B cell (primary cell): ENCODE data around the gene ACVR1. TPM values are rescaled to one million over a fixed set of nuclear protein-coding genes. Genes with fewer than 3 reads are reported as not detected.

Experiments used
- ATAC-seq: fragments of 200-7000 bp; cut with Tn5 transposase; one replicate; pipeline ENCODE4 v1.10.0; 2021; ENCODE audit warnings: low read depth, mild to moderate bottlenecking, moderate number of reproducible peaks, moderate library complexity
- CTCF ChIA-PET: fragments of 350-600 bp; sonication (Branson Sonifier 250); formaldehyde crosslinking; loops from one replicate; lab custom pipeline; 2021; ENCODE audit warnings: antibody characterized with exemption, inconsistent platforms; lab: Charles Lee
- POLR2A ChIA-PET: fragments of 350-600 bp; sonication (Branson Sonifier 250); formaldehyde crosslinking; loops from one replicate; lab custom pipeline; 2021; ENCODE audit warnings: antibody characterized with exemption; lab: Charles Lee
- DNase-seq: peaks from one replicate; pipeline ENCODE4 v3.0.0; 2013
- H2AFZ ChIP-seq: 2 replicates; pipeline ENCODE4 v1.6.1; 2012; ENCODE audit warnings: mild to moderate bottlenecking, low read depth, low read length; ENCODE audit not compliant: insufficient read depth, poor library complexity, severe bottlenecking
- H3K27ac ChIP-seq, 2 donors: 1 replicate in 1 of 2; 2 replicates in 1 of 2; pipeline ENCODE4 v1.5.1; 2012 to 2013; ENCODE audit warnings: low read length in 2 of 2, mild to moderate bottlenecking in 2 of 2, moderate library complexity in 1 of 2
- H3K27me3 ChIP-seq, 4 experiments: fragments of 200-600 bp in 1 of 4; sonication (generic) in 1 of 4; replicated peaks in 1 of 4; 1 replicate in 2 of 4; 2 replicates in 2 of 4; pipeline versions ENCODE4 v1.6.1 to v1.7.0; 2013 to 2016; ENCODE audit warnings: low read length in 3 of 4, mild to moderate bottlenecking in 2 of 4, mixed read lengths in 1 of 4, moderate library complexity in 1 of 4; ENCODE audit not compliant: insufficient read depth in 4 of 4, control insufficient read depth in 3 of 4; ENCODE audit errors: control extremely low read depth in 1 of 4
- H3K36me3 ChIP-seq, 2 experiments: replicated peaks in 1 of 2; 1 replicate in 1 of 2; 2 replicates in 1 of 2; pipeline versions ENCODE4 v1.6.1 to v1.7.1; 2013; ENCODE audit warnings: low read length in 1 of 2; ENCODE audit not compliant: insufficient read depth in 2 of 2, control insufficient read depth in 1 of 2; ENCODE audit errors: control extremely low read depth in 1 of 2, extremely low read depth in 1 of 2
- H3K4me1 ChIP-seq, 2 donors: fragments of 200-600 bp in 1 of 2; sonication (generic) in 1 of 2; 1 replicate in 1 of 2; 2 replicates in 1 of 2; pipeline versions ENCODE4 v1.5.1 to v1.6.1; 2013 to 2017; ENCODE audit warnings: low read length in 2 of 2; ENCODE audit not compliant: control insufficient read depth in 2 of 2, insufficient read depth in 2 of 2
- H3K4me2 ChIP-seq: replicated peaks from 2 replicates; pipeline ENCODE3; 2012; ENCODE audit warnings: mild to moderate bottlenecking, low read depth, low read length; ENCODE audit not compliant: poor library complexity, severe bottlenecking
- H3K4me3 ChIP-seq, 5 experiments: fragments of 200-600 bp in 1 of 5; sonication (generic) in 1 of 5; 1 replicate in 3 of 5; 2 replicates in 2 of 5; pipeline versions ENCODE4 v1.5.1 to v1.7.0; 2011 to 2016; ENCODE audit warnings: low read length in 4 of 5, mild to moderate bottlenecking in 4 of 5, low read depth in 2 of 5, control low read depth in 1 of 5, moderate library complexity in 1 of 5; ENCODE audit not compliant: insufficient read depth in 1 of 5; ENCODE audit errors: control extremely low read depth in 1 of 5, extremely low read depth in 1 of 5
- H3K79me2 ChIP-seq: fragments of 200-600 bp; sonication (generic); one replicate; pipeline ENCODE4 v1.6.0; 2016; ENCODE audit warnings: low read length; ENCODE audit not compliant: control insufficient read depth, insufficient read depth
- H3K9ac ChIP-seq: fragments of 200-600 bp; sonication (generic); 2 replicates; pipeline ENCODE4 v1.6.1; 2017; ENCODE audit warnings: mild to moderate bottlenecking, low read length, moderate library complexity
- H3K9me3 ChIP-seq, 3 donors: one replicate each; pipeline versions ENCODE4 v1.6.1 to v1.7.1; 2013; ENCODE audit warnings: low read length in 2 of 3; ENCODE audit not compliant: control insufficient read depth in 2 of 3, insufficient read depth in 1 of 3; ENCODE audit errors: control extremely low read depth in 1 of 3
- H4K20me1 ChIP-seq: 2 replicates; pipeline ENCODE4 v1.6.0; 2012; ENCODE audit warnings: mild to moderate bottlenecking, low read length; ENCODE audit not compliant: insufficient read depth, control insufficient read depth, poor library complexity, severe bottlenecking
- H3K27ac Mint-ChIP-seq: one replicate; pipeline ENCODE4 v1.8.0; 2021; ENCODE audit warnings: mixed read lengths
- H3K27me3 Mint-ChIP-seq: one replicate; pipeline ENCODE4 v1.8.0; 2021; ENCODE audit warnings: mixed read lengths
- H3K4me1 Mint-ChIP-seq: one replicate; pipeline ENCODE4 v1.8.0; 2021; ENCODE audit warnings: mixed read lengths
- H3K4me3 Mint-ChIP-seq: one replicate; pipeline ENCODE4 v1.8.0; 2021; ENCODE audit warnings: mixed read lengths
- H3K9me3 Mint-ChIP-seq: one replicate; pipeline ENCODE4 v1.8.0; 2022; ENCODE audit warnings: mixed read lengths; ENCODE audit not compliant: insufficient read depth
- EZH2 ChIP-seq: IDR thresholded peaks from 2 replicates; pipeline ENCODE4 v1.6.1; 2012; ENCODE audit warnings: borderline replicate concordance, low read depth, mild to moderate bottlenecking, moderate library complexity, low read length; ENCODE audit not compliant: insufficient read depth, poor library complexity, severe bottlenecking
- WGBS: methylation state at CpG from one replicate; pipeline ENCODE4 v1.1.5; 2013; ENCODE audit warnings: missing lambda C conversion rate; ENCODE audit not compliant: insufficient coverage; 5-methylcytosine and 5-hydroxymethylcytosine counted together
- intact Hi-C: fragments of 100-400 bp; cut with micrococcal nuclease; formaldehyde crosslinking; loops from one replicate; pipeline ENCODE4 v1.10.0; 2022
- polyA plus RNA-seq: library from polyadenylated mRNA; depleted of rRNA; stranded (reverse); fragments of >200 nt; gene quantifications from 2 replicates; pipeline ENCODE4 v1.2.3, GENCODE V29; 2012
- total RNA-seq, 2 donors: library from RNA; stranded (reverse); fragments of 120-200 nt in 1 of 2; gene quantifications; 1 replicate in 1 of 2; 2 replicates in 1 of 2; pipeline versions ENCODE4 v1.2.3 to v1.2.4, GENCODE V29; 2013 to 2022
- TF ChIP-seq, protein P1 (sequence below): fragments of 200-600 bp; IDR thresholded peaks from one replicate; pipeline ENCODE4 v1.8.0; 2022; ENCODE audit warnings: antibody characterized with exemption, mild to moderate bottlenecking

Gene ACVR1
- total and polyA plus RNA-seq, 2 donors (not counting 1 experiment from before 2014, with no cell fraction given), result 3.7 to 11.7 TPM

DNA sequence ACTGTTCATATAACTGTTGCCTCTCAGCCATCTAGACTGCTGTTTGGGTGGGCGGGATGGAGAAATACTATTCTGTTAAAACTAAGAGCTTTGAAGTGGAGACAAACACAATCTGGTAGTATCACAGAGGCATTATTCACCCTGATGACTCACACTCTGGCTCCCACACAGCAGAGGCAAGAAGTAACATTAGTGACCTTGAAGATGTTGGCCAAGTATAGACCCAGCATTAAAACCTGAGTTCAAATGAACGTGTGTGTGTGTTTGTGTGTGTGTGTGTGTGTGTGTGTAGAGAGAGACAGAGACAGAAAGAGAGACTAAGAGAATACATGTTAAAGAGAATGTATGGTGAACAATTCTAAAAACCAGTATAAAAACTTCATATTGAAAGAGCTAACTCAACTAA, 22.5 kb upstream of the ACVR1 start:
- no peaks in the 10 kb centered on the region for H3K27me3 Mint-ChIP-seq
- no peaks in the 10 kb centered on the region for H3K79me2 ChIP-seq
- H3K9me3 Mint-ChIP-seq, result no peaks in the 10 kb centered on the region
- no peak overlapping the region for H3K4me3 ChIP-seq
- H2AFZ ChIP-seq, result peak overlapping the region; percentile 74
- ChIA-PET POLR2A (no interaction called here), CTCF (interaction anchor here (1.1 to 1.7 kb wide), 3 partner anchors 11 to 118 kb away, joined by 3 to 7 read pairs (median 5); partner anchors contain the start of gene ACVR1)
- H3K36me3 ChIP-seq, result no peaks in the 10 kb centered on the region
- H3K9ac ChIP-seq, result no peak overlapping the region
- TF ChIP-seq EZH2, result no peak
- TF ChIP-seq, protein P1, sequence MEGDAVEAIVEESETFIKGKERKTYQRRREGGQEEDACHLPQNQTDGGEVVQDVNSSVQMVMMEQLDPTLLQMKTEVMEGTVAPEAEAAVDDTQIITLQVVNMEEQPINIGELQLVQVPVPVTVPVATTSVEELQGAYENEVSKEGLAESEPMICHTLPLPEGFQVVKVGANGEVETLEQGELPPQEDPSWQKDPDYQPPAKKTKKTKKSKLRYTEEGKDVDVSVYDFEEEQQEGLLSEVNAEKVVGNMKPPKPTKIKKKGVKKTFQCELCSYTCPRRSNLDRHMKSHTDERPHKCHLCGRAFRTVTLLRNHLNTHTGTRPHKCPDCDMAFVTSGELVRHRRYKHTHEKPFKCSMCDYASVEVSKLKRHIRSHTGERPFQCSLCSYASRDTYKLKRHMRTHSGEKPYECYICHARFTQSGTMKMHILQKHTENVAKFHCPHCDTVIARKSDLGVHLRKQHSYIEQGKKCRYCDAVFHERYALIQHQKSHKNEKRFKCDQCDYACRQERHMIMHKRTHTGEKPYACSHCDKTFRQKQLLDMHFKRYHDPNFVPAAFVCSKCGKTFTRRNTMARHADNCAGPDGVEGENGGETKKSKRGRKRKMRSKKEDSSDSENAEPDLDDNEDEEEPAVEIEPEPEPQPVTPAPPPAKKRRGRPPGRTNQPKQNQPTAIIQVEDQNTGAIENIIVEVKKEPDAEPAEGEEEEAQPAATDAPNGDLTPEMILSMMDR, result no peak
- H3K27ac ChIP-seq, result no peak overlapping the region
- H3K4me1 Mint-ChIP-seq, result peaks cover 27% of the 10 kb centered on the region
- ATAC-seq (no peak), DNase-seq (peak; percentile 5)
- H3K4me1 ChIP-seq, result peaks cover 22 to 31% of the 10 kb centered on the region in 2 donors
- no peaks in the 10 kb centered on the region for H3K9me3 ChIP-seq
- intact Hi-C loops, result no loop called here
- no peaks in the 10 kb centered on the region for H3K27me3 ChIP-seq
- WGBS, result no CpG with 5 or more reads among the region's 2 CpGs
- peak overlapping the region; percentile 40 for H3K4me3 Mint-ChIP-seq
- peak overlapping the region; percentile 22 for H3K27ac Mint-ChIP-seq
- H4K20me1 ChIP-seq, result no peaks in the 10 kb centered on the region
- peak overlapping the region; percentile 58 for H3K4me2 ChIP-seq

DNA sequence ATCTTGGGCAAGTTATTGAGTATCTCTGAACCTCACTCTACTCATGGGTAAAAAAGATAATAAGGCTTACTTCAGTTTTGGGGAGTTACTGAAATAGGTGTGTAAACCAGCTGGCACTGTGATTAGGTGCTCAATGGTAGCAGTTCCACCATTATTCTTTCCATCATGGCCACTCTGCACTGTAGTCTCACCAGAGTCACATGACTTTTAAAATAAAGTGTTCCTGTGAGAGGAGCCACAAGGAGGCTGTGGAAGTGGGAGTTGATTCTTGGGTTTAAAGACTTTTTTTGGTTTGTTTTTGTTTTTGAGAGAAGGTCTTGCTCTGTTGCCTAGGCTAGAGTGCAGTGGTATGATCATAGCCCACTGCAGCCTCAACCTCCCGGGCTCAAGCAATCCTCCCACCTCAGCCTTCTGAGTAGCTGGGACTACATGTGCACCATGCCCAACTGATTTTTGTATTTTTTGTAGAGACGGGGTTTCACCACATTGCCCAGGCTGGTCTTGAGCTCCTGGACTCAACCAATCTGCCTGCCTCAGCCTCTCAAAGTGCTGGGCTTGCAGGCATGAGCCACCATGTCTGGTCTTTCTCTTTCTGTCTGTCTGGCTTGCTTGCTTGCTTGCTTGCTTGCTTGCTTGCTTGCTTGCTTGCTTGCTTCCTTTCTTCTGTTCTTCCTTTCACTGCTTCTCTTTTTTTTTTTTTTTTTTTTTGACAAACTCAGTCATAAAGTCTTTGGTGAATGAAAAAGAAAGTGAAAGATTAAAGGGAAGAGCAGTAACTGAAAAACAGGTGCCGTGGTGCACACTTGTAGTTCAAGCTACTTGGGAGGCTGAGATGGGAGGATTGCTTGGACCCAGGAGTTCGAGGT, 21.2 kb upstream of the ACVR1 start:
- peaks cover 22 to 31% of the 10 kb centered on the region in 2 donors for H3K4me1 ChIP-seq
- no peaks in the 10 kb centered on the region for H3K27me3 ChIP-seq
- TF ChIP-seq, protein P1, result no peak
- no peak for TF ChIP-seq EZH2
- H3K27ac Mint-ChIP-seq, result peak overlapping the region; percentile 91
- H3K4me2 ChIP-seq, result peak overlapping the region; percentile 58
- peak overlapping the region in 4 of 5 experiments; percentile 7 to 41 (median 30) for H3K4me3 ChIP-seq
- peak; percentile 61 for DNase-seq
- no peaks in the 10 kb centered on the region for H3K79me2 ChIP-seq
- CTCF ChIA-PET, result interaction anchor here (1.7 kb wide), 1 partner anchor 20 kb away, joined by 7 read pairs; the partner anchor contains the start of gene ACVR1
- peak overlapping the region; percentile 76 for H3K4me3 Mint-ChIP-seq
- peak overlapping the region; percentile 74 for H2AFZ ChIP-seq
- POLR2A ChIA-PET, result interaction anchor here (0.7 kb wide), 1 partner anchor 10 kb away, joined by 5 read pairs; no protein-coding TSS in a partner anchor
- no peaks in the 10 kb centered on the region for H3K36me3 ChIP-seq
- H3K27ac ChIP-seq, result peak overlapping the region; percentile 53 to 54
- 16% methylated on average over 3 of the region's 4 CpGs for WGBS
- H3K9me3 Mint-ChIP-seq, result no peaks in the 10 kb centered on the region
- H3K27me3 Mint-ChIP-seq, result no peaks in the 10 kb centered on the region
- intact Hi-C loops, result loop anchor here (1.0 kb wide), 1 partner anchor 21 kb away; the partner anchor contains the start of gene ACVR1
- ATAC-seq, result peak; percentile 69
- H4K20me1 ChIP-seq, result no peaks in the 10 kb centered on the region
- no peaks in the 10 kb centered on the region for H3K9me3 ChIP-seq
- H3K4me1 Mint-ChIP-seq, result peaks cover 27% of the 10 kb centered on the region
- peak overlapping the region; percentile 33 for H3K9ac ChIP-seq
